Adipose tissue (tissue), 3 donors: Measurements from ENCODE around the gene IRF2. TPM values are rescaled to one million over a fixed set of nuclear protein-coding genes. Genes with fewer than 3 reads are reported as not detected.

Experiments used
- H3K27ac ChIP-seq: one replicate; pipeline ENCODE4 v1.5.1; 2013; ENCODE audit warnings: low read depth, low read length
- WGBS, 3 donors: extraction: QIAGEN DNeasy Blood & Tissue Kit; methylation state at CpG; one replicate each; pipeline ENCODE4 v1.1.7; 2013; 5-methylcytosine and 5-hydroxymethylcytosine counted together
- polyA plus RNA-seq, 3 donors: library from polyadenylated mRNA; stranded (reverse); fragments of 200-250 nt; gene quantifications; one replicate each; pipeline ENCODE4 v1.2.3, GENCODE V29; 2013
- donor health status: healthy with polysubstance abuse.
- donor health status: Bipolar disorder and iron deficiency.
- donor health status: healthy.

IRF2 gene
- polyA plus RNA-seq, 3 donors, result 12.6 to 22.8 (median 18.9) TPM

DNA sequence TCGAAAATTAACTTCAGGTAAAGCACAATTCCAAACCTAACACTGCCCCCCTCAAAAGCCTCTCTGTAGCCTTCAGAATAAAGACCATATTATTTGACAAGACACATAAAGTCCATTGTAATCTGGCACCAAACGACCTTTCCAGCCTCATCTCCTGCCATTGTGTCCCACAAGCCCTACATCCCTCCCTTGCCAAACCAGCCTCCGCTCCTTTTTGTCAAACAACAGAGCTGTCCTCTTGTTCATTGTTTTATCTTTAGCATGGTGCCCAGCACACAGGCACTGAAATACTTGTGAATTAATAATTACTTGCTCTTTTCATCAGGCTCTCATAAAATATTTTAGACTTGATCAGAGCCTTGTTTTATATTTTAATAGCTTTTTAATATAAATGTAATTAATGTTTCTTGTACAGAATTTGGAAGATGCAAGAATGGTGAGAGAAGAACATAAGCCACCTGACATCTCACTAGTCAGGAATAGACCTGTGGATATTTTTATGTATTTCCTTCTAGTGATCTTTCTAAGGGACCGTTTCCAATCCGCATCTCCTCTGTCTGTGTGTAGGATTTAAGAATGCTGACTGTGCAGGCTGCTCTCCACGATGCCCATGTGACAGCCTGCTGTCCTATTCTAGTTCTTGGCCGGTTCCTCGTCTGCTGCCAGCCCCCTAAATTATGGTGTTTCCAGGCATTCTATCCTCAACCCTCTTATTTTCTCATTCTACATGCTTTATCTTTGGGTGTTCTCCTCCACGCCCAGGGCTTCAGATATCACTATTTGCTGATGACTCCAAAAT lies 3.0 kb upstream of the IRF2 start:
- WGBS, 3 donors, result 61 to 73% (median 63%) methylated on average over 9 of the region's 9 CpGs
- no peak overlapping the region for H3K27ac ChIP-seq

DNA sequence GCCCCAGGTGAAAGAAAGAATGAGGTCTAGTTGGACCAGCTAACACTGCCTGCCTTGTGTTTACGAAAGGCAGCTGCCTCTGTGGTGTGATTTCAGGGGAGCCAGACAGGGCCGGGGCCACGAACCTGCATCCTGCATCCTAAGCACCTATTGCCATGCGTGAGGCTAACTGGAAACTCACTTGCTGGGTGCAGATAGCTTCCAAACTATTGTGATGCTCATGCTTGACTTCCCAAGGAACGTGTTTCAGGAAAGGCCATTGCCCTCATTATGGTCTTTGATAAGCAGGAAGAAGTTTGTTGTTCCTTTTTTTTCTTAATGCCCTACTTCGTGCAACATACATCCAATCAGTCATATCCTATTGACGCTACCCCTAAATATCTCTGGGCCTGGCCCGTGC lies 2.3 kb upstream of the IRF2 start:
- no peak overlapping the region for H3K27ac ChIP-seq
- WGBS, 3 donors, result 44 to 75% (median 54%) methylated on average over 8 of the region's 8 CpGs

DNA sequence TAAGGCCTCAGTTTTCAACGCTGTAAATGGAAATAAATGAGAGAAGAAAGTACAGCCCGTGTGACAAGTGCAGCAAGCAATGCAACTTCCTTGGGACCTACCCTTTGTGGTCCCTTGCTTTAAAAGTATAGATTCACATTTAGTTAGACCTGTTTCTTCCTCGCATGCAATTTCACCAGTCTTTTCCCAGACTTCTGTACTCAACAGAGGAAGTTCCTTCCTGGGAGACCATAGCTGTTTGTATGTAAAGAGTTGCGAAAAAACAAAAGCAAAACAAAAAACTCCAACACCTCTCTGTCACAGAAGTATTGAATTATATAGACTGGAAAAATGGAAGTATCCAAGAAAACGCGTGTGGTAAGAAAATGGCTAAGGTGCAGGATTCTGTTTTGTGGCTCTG lies 1.1 kb upstream of the IRF2 start:
- 42 to 54% (median 45%) methylated on average over 6 of the region's 6 CpGs for WGBS, 3 donors

DNA sequence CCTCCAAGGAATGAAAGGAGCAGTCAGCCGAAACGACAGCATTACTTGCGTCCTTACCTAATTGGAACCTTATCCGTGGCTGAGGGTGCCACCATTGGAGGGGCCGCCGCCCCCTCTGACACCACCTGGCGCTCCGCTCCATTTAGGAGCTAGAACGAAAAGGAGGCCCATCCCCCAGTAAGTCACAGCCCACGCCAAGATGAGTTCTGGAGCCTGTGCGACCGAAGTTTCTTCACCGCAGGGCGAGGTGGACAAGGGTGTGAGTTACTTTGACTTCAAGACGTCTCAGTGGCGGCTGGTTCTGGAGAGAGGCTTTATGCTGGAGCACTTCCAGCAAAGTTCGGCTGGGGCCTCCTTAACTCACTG lies 729 bp upstream of the IRF2 start:
- 1% methylated on average over 17 of the region's 17 CpGs for WGBS, 3 donors

More for the DNA sequence above, 1.1 kb upstream of the IRF2 start:
- H3K27ac ChIP-seq, result peak overlapping the region; percentile 81

DNA sequence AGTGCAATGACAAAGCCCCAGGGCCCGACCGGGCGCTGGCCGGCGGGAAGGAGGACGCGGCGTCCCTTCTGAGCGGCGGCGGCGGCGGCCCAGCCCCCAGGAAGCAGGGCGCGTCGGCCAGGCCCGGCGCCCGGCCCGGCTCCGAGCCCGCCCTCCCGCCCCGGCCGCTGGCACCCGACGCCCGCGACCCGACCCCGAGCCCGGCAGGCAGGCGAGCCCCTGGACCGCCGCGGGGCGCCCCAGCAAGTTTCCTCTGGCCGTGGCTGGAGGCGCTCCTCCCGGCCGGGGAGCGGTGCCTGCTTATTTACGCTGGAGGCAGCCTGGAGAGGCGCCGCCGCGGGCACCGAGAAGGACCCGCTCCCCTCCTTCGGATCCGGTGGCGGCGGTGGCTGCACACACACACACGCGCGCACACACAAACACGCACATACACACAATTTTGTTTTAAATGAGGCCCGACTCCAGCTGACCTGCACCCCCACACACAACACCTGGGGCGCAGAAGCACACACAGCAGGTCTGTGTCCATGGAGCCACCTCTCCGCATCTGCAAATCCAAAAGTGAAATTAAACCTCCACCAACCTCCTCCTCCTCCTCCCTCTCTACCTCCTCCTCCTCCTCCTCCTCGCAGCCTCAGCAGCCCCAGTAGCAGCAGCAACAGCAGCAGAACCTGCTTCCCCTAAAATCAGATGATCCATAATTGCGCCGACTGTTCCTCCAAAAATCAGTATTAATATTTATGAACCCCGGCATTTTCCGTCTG lies 669 bp downstream of the IRF2 start:
- peak overlapping the region; percentile 95 for H3K27ac ChIP-seq
- WGBS, 3 donors, result 0 to 2% (median 1%) methylated on average over 42 to 65 of the region's 65 CpGs

More for the DNA sequence above, 729 bp upstream of the IRF2 start:
- peak overlapping the region; percentile 81 for H3K27ac ChIP-seq

DNA sequence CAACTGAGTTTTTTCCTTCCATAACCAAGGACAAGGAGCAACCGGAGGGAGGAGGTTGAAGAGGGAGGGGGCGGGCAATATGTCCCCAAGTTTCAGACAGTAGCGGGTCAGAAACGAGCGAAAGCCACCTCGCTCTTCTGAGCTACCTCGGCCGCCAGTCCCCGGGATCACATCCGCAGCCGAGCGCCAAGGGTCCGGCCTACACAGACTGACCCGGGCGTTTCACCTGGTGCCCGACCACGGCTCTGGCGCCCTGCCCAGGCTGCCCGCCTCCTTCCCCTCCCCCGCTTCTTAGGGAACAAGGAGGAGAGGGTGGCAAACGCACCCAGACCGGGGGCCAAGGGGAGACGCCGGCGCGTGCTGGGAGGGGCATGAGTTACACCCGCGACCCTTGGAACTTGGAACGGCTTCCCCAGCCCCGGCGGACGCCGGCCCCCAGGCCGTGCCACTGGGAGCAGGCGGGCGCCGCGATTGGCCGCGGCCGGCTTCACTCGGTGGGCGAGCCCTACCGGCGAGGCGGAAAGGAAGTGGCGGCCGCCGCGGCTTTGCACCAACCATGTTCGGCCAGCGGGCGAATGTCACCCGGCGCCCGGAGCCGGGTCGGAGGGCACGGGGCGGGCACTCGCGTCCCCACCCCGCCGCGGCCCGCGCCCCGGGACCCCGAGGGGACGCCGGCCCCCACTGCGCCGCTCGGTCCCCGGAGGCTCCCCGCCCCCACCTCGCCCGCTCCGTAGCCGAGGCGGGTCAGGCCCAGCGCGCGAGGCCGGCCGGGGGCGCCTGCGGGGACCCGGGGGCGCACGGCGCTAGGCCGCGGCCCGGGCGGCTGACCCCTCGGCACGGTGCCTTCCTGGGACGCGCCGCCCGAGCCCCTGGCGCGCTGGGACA lies 1.5 kb downstream of the IRF2 start:
- 0 to 1% (median 0%) methylated on average over 67 to 104 of the region's 104 CpGs for WGBS, 3 donors
- peak overlapping the region; percentile 95 for H3K27ac ChIP-seq

DNA sequence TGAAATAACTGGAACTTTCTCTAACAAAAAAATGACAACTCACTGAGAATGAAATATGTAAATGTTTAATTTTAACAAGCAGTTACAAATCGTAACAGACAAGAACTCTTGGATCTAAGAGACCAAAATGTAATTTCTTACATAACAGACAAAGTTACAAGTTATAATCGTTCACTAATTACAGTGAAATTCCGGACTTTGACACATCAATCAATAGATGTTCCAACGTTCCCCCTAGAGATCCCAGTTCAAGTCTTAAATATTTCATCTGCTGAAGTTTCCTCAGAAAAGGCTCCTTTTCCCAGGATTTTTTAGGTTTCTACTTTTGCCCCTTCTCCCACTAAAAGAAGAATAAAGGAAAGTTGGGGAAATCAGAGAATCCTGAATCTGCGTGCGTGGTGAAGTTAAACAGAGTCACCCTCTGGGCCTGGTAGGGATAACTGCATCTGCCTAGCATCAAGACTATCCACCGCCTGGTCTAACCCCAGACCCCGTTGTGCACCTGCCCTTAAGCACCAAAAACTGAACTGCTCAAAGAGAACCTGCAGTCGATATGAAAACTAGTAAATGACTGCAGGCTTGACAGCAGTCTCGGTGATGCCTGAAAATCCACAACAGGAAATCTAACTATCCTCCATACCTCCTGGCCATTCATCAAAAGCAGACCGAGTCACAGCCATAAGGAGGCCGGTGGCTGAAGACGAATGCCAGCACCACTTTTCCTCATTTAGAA lies 2.3 kb downstream of the IRF2 start:
- WGBS, 3 donors, result 11 to 16% (median 13%) methylated on average over 13 of the region's 13 CpGs
- peak overlapping the region; percentile 95 for H3K27ac ChIP-seq

DNA sequence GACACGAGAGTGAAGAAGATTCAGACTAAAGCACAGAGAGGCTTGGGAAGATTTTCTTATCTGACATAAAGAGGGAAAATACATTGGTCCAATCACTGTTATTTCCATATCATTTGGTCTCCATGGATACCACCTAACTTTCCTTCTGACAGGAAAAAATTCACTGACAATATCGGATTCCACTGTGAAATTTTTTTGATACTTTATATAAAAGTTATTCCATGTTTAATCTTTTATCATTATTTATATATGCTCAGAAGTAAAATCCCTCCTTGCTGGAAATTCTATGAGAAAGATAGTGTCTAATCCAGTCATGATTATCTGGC lies 3.6 kb downstream of the IRF2 start:
- H3K27ac ChIP-seq, result no peak overlapping the region
- 15 to 67% (median 64%) methylated on average over 2 of the region's 2 CpGs for WGBS, 3 donors

DNA sequence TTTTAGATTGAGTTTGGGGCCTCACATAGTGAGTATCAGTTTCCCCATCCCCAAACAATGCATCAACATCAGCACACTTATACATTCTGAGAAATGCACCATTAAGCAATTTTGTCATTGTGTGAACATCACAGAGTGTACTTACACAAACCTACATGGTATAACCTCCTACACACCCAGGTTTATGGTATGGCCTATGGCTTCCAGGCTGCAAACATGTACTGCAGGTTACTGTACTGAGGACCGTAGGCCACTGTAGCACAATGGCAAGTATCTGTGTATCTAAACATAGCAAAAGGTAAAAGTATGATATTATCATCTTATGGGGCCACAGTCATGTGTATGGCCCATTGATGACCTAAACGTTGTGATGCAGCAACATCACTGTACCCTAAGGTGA lies 7.7 kb downstream of the IRF2 start:
- H3K27ac ChIP-seq, result no peak overlapping the region
- 81 to 91% (median 89%) methylated on average over 2 of the region's 2 CpGs for WGBS, 3 donors

DNA sequence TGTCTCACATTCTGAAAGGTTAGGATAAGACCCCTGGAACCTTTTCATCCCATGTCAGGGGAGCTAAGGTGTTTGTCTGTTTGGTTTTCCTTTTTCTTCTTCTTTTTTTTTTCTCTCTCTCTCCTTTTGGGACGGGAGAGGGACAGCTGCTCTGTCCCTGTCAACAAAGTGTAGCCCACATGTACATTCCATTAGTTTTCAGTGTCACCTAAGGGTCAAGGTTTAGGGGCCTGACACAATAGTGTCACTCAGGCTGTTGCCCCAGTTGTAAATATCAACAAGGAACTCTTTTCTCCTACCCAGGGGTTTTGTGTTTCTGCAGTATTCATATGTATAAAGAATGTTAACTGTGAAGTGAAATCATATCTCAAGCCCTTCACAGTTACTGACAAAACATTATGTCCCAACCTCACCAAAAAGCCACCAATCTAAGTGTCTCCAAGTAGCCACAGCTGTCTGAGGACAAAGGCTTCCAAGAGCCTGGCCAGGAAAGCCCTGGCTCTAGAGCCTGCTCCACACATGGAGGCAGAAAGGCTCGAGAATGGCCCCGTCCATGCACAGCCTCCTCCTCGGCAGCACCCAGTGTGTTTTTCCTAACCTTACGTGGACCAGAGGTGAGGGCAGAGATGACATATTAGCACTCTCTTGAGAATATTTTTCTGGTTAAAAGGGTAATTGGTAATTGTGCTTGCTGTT lies 9.4 kb downstream of the IRF2 start:
- WGBS, 3 donors, result 80 to 88% (median 83%) methylated on average over 5 of the region's 5 CpGs

DNA sequence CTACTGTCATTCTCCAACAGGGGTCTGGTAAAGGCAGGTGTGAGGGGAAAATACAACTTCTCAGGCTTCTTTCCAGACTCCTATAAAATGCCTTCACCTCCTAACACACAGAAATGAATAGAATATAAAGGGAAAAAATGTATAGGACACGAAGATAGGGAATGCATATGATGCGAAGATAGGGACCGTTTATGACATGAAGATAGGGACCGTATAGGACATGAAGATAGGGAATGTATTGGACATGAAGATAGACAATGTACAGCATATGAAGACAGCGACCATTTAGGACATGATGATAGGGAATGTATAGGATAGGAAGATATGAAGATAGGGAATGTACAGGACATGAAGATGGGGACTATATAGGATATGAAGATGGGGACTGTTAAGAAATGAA lies 10.5 kb downstream of the IRF2 start:
- 97 to 98% (median 97%) methylated on average over 5 of the region's 5 CpGs for WGBS, 3 donors
- no peak overlapping the region for H3K27ac ChIP-seq

More for the DNA sequence above, 9.4 kb downstream of the IRF2 start:
- no peak overlapping the region for H3K27ac ChIP-seq

DNA sequence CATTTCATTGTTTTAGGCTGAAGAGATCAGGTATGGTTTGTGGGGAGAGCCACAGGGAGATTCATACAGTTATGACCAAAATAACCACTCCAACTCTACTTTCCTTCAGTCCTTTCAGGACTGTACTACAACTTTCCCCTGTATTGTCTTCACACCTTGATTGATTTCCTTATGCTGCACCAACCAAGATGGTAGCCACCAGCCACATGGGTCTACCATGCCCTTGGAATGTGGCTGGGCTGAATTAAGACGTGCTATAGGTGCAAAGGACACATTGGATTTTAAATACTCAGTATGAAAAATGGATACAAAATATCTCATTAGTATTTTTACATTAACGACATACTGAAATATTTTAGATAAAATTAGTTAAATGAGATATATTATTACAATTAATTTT lies 11.2 kb downstream of the IRF2 start:
- H3K27ac ChIP-seq, result no peak overlapping the region
- 88 to 99% (median 96%) methylated on average over 2 of the region's 2 CpGs for WGBS, 3 donors

DNA sequence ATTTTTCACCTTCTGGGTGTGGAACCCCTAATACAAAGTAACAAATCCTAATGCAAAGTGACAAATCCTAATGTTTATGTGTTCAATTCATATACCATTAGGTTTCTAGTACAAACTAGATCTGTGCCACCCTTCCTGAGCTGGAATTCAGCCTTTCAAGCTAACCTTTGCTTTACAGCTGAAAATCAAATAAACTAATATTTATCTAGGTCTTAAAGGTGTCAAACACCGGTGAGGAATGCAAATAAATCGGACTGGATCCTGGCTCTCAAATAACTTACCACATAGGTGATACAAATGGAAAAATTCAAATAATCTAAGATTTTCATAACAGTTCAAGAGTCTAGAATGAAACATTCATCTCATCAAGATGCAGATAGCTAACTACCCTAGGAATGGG lies 11.6 kb downstream of the IRF2 start:
- no peak overlapping the region for H3K27ac ChIP-seq
- WGBS, 3 donors, result 20 to 97% (median 81%) methylated on average over 2 of the region's 2 CpGs

DNA sequence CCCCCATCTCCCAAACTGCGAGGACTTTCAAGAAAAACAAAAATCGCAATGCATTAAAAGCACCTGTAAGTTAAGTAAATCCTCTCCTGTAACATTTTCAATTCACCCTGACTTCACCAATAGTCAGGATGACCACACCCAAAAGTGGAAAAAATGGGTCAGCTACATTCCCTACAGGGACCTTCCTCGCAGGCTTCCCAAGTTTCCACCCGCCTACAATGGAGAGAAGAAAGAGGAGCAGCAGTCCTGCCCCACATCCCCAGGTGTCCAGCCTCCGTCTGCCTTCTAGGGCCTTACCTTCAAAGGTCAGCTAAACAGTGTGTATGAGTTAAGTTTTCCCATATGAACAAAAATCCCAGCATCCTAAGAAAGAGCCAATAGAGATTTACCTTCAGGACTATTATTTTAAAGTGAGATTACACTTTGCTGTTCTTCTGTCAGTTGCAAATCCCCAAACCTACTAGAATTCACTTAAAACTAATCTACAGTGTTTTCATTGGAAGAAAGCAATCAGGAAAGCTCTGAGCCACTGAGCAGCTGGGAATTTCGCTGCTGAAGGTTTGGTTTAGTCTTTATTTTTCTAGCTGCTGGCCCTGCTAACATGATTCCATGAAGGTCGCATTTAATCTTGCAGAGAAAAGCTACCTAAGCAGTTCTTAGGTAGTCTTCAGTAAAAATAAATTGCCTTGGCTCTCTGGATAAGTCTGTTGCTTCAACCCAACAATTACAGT lies 12.5 kb downstream of the IRF2 start:
- 61 to 84% (median 70%) methylated on average over 7 of the region's 7 CpGs for WGBS, 3 donors
- H3K27ac ChIP-seq, result no peak overlapping the region

DNA sequence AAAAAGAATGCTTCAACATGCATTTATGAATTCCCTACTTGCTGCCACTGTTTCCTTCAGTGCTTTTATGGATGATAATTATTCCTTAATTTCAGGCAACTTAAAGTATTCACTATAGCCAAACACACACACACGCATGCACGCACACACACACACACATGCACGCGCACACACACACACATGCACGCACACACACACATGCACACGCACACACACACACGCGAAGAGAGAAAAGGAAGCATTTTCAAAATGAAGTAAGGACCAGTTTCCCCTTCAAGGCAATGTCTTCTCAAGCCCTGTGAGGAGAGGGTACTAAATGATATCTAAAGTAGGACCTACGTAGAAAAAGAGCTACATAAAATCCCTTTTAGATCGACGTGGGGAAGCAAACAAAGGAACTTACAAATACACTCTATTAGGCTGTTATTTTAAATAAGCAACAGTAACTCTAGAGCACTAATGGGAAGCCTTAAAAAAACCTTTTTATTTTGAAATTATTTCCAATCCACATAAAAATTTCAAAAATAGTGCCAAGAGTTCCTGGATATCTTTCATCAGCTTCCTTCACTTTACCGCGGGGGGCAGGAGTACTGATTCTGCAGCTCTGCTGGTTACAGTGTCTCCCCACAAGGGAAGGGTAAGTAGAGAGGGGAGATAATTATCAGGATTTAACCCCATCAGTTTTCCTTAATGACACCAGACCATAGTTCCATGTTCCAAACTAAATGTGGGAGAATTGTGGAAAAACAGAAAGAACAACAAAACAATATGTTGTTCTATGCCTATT lies 13.7 kb downstream of the IRF2 start:
- H3K27ac ChIP-seq, result no peak overlapping the region
- 48 to 73% (median 56%) methylated on average over 13 of the region's 13 CpGs for WGBS, 3 donors

DNA sequence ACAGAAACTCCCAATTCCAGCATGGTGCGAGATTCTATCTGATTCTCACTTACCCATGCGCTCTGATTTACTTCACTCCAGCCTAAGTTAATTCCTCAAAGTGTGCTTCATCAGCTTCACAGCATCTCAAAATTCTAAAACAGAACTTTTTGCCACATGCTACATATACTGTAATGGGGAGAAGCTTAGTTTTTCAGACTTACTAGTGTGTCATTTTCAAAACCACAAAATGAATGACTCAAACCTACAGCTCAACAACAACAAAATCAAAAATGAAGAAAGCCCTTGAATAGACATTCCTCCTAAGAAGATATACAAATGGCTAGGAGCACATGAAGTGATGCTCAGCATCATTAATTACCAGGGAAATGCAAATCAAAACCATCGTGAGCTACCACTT lies 14.9 kb downstream of the IRF2 start:
- H3K27ac ChIP-seq, result no peak overlapping the region
- WGBS, 3 donors, result 94 to 95% (median 95%) methylated on average over 3 of the region's 3 CpGs
